Amygdala (tissue), 56 donors: ENCODE data around the gene ARHGEF19.
A peak's percentile ranks its signal among the peaks of the same experiment; 100 is the strongest.

Experiments used
- DNase-seq, 56 donors: peaks; one replicate each; lab custom pipeline; 2025; lab: John Stamatoyannopoulos, UW

The ARHGEF19 gene

GRCh38 chr1:16155537-16156410, 56.7 kb downstream of the ARHGEF19 start, which contains the start of gene EPHA2:
Gene EPHA2 (minus strand): TSS chr1:16156069. CDS start chr1:16155932, 137 bp downstream.
- peak in 48 of 56 donors; percentile 4 to 80 (median 36) for DNase-seq

GRCh38 chr1:16153999-16154673, 58.3 kb downstream of the ARHGEF19 start:
- no peak for DNase-seq

GRCh38 chr1:16153096-16153998, 59.1 kb downstream of the ARHGEF19 start:
- DNase-seq = no peak

GRCh38 chr1:16152481-16153087, 59.9 kb downstream of the ARHGEF19 start:
- no peak for DNase-seq

- no peak for DNase-seq
These were observed 60.5 kb downstream of the ARHGEF19 start for GRCh38 chr1:16151995-16152384.

- no peak for DNase-seq
These were observed 61.1 kb downstream of the ARHGEF19 start for GRCh38 chr1:16151196-16151994.

GRCh38 chr1:16150508-16150907, 61.9 kb downstream of the ARHGEF19 start:
- DNase-seq = no peak

GRCh38 chr1:16149702-16150488, 62.6 kb downstream of the ARHGEF19 start:
- DNase-seq = no peak

GRCh38 chr1:16149146-16149545, 63.3 kb downstream of the ARHGEF19 start:
- DNase-seq = no peak

- DNase-seq = no peak
These were observed 63.9 kb downstream of the ARHGEF19 start for GRCh38 chr1:16148329-16149092.
